Neural crest cell (in vitro differentiated cells): ENCODE results near the gene SH3PXD2A. TPM values are rescaled to one million over a fixed set of nuclear protein-coding genes. Genes with fewer than 3 reads are reported as not detected.

Experiments
- DNase-seq: peaks from one replicate; pipeline ENCODE4 v3.0.0; 2021; ENCODE audit warnings: low read depth, mixed read lengths, low spot score
- H3K27ac Mint-ChIP-seq: one replicate; pipeline ENCODE4 v1.8.0; 2021; ENCODE audit warnings: mild to moderate bottlenecking, mixed read lengths; ENCODE audit not compliant: unreplicated experiment
- H3K27me3 Mint-ChIP-seq: 2 replicates; pipeline ENCODE4 v1.8.0; 2021; ENCODE audit warnings: low read depth, mild to moderate bottlenecking, mixed read lengths
- H3K36me3 Mint-ChIP-seq: 2 replicates; pipeline ENCODE4 v1.8.0; 2021; ENCODE audit warnings: low read depth, mild to moderate bottlenecking, mixed read lengths
- H3K4me1 Mint-ChIP-seq: 2 replicates; pipeline ENCODE4 v1.8.0; 2021; ENCODE audit warnings: mixed read lengths
- H3K4me3 Mint-ChIP-seq: one replicate; pipeline ENCODE4 v1.8.0; 2021; ENCODE audit warnings: mild to moderate bottlenecking, mixed read lengths
- H3K9me3 Mint-ChIP-seq: 2 replicates; pipeline ENCODE4 v1.8.0; 2021; ENCODE audit warnings: mixed read lengths
- CTCF ChIP-seq: fragments of 200-600 bp; sonication (generic); conservative IDR thresholded peaks from 2 replicates; pipeline ENCODE4 v1.5.0; 2021; ENCODE audit warnings: antibody characterized with exemption, mild to moderate bottlenecking
- total RNA-seq: library from RNA; stranded (reverse); gene quantifications from 2 replicates; pipeline ENCODE4 v1.2.1, GENCODE V29; 2021

Gene SH3PXD2A
- total RNA-seq, 1 donor from 2014 or later, result 22.8 TPM

GRCh38 chr10:103661198-103661950, 194.0 kb downstream of the SH3PXD2A start:
- no peak for TF ChIP-seq CTCF
- H3K9me3 Mint-ChIP-seq, result peaks cover 9% of the 10 kb centered on the region
- no peaks in the 10 kb centered on the region for H3K27me3 Mint-ChIP-seq
- peaks cover 10% of the 10 kb centered on the region for H3K4me1 Mint-ChIP-seq
- peaks cover 17% of the 10 kb centered on the region for H3K36me3 Mint-ChIP-seq
- peak overlapping the region; percentile 27 for H3K27ac Mint-ChIP-seq
- H3K4me3 Mint-ChIP-seq, result no peak overlapping the region
- DNase-seq, result peak; percentile 24

GRCh38 chr10:103660364-103661197, 194.8 kb downstream of the SH3PXD2A start:
- DNase-seq, result no peak
- Mint-ChIP-seq H3K36me3 (peaks cover 21% of the 10 kb centered on the region), H3K9me3 (peaks cover 9% of the 10 kb centered on the region), H3K4me1 (peaks cover 10% of the 10 kb centered on the region), H3K27me3 (no peaks in the 10 kb centered on the region), H3K27ac (no peak overlapping the region), H3K4me3 (no peak overlapping the region)
- no peak for TF ChIP-seq CTCF

GRCh38 chr10:103659674-103660363, 195.6 kb downstream of the SH3PXD2A start:
- TF ChIP-seq CTCF, result no peak
- H3K36me3 Mint-ChIP-seq, result peaks cover 23% of the 10 kb centered on the region
- no peaks in the 10 kb centered on the region for H3K27me3 Mint-ChIP-seq
- H3K4me3 Mint-ChIP-seq, result no peak overlapping the region
- H3K9me3 Mint-ChIP-seq, result peaks cover 9% of the 10 kb centered on the region
- DNase-seq, result no peak
- H3K27ac Mint-ChIP-seq, result no peak overlapping the region
- H3K4me1 Mint-ChIP-seq, result peaks cover 10% of the 10 kb centered on the region

GRCh38 chr10:103658049-103658577, 197.3 kb downstream of the SH3PXD2A start:
- peak overlapping the region; percentile 3 for H3K27ac Mint-ChIP-seq
- no peak for DNase-seq
- H3K9me3 Mint-ChIP-seq, result peaks cover 9% of the 10 kb centered on the region
- H3K27me3 Mint-ChIP-seq, result no peaks in the 10 kb centered on the region
- TF ChIP-seq CTCF, result no peak
- no peak overlapping the region for H3K4me3 Mint-ChIP-seq
- peaks cover 8% of the 10 kb centered on the region for H3K4me1 Mint-ChIP-seq
- peaks cover 23% of the 10 kb centered on the region for H3K36me3 Mint-ChIP-seq

GRCh38 chr10:103657061-103657591, 198.2 kb downstream of the SH3PXD2A start:
- H3K4me1 Mint-ChIP-seq, result peaks cover 7% of the 10 kb centered on the region
- H3K4me3 Mint-ChIP-seq, result no peak overlapping the region

More at GRCh38 chr10:103657061-103657591, 198.2 kb downstream of the SH3PXD2A start:
- Mint-ChIP-seq H3K9me3 (peaks cover 9% of the 10 kb centered on the region), H3K36me3 (peaks cover 23% of the 10 kb centered on the region), H3K27ac (no peak overlapping the region), H3K27me3 (no peaks in the 10 kb centered on the region)
- no peak for TF ChIP-seq CTCF
- DNase-seq, result no peak
